Heart left ventricle (tissue), 13 donors: ENCODE results near the gene FAM200A.

Experiments used
- CTCF ChIP-seq, 12 donors: fragments of 200-600 bp; sonication (generic) in 4 of 12; IDR thresholded peaks; one replicate each; pipeline versions ENCODE4 v1.5.0 to v1.8.0; 2018 to 2022; ENCODE audit warnings: antibody characterized with exemption in 12 of 12, mild to moderate bottlenecking in 5 of 12
- POLR2A ChIP-seq, 2 donors: fragments of 450-650 bp; IDR thresholded peaks; one replicate each; pipeline ENCODE4 v1.6.1; 2017; ENCODE audit warnings: antibody characterized with exemption in 2 of 2, mild to moderate bottlenecking in 2 of 2, moderate library complexity in 2 of 2
- donor health status: ischemic (EF 13 %, LVEDD 7.1; RV severe dilation, severe dysfunction).
- donor health status: DM: no; HTN: yes; CAD: no.
- donor health status: DM: no; HTN: no; CAD: no.
- donor health status: ischemic (EF 25% LVEDD 6.9; RV normal size, moderate dysfunction).
- donor health status: ischemic (EF 25% LVEDD 5.7; RV mildly dilated, moderate dysfunction).
- donor health status: ischemic (EF 35%, LVEDD 5.7; RV mildly dilated, moderate dysfunction).
- donor health status: nonischemic (EF 11% LVEDD 7.7; RV severe dilation, severe dysfunction).
- donor health status: DM: yes; HTN: yes; CAD: no.
- donor health status: PGD.
- donor health status: ischemic (EF 29% LVEDD 5.4; RV normal size, mild dysfunction).
- donor health status: nonischemic (EF 23%, LVEDD 6.1; RV moderate dilation, normal function).

DNA sequence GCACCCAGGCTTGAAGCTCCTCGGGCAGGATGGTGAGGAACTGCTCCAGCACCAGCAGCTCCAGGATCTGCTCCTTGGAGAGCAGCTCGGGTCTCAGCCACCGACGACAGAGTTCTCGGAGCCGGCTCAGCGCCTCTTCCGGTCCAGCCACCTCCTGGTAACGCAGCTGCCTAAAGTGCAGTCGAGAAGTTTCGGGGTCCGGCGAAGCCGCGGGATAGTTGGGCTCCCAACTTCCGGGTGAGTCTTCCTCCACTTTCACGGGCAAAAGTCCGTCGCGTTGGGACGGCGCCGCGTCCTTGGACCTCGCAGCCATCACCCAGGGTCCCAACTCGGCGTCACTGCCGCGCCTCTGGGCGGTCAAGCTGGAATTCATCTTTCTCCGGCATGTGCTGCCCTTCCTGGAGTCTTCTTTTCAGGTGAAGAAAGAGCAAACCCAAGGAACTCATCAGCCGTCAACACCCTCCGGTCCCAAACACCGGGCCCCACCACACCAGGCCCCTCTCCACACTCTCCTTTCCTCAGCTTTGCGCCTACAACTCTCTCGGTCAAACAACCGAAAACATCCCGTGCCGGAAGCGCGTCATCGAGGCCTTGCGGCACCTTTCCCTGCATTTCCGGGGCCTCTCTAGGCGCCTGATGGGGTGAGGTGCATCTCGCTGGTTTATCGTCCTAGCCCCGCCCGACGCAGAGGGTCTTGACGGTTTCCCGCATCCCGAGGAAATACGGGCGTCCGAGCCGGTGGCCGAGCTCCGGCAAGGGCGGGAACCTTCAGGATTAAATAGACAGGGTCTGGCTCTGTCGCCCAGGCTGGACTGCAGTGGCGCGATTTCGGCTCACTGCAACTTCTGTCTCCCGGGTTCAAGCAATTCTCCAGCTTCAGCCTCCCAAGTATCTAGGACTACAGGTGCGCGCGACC is 51.9 kb downstream of the FAM200A start, which contains the start of gene ZNF394:
- TF ChIP-seq CTCF (IDR thresholded peaks at IDR 0.05): peak in 3 of 12 donors; percentile 2 to 6 (median 4)
- TF ChIP-seq POLR2A (IDR thresholded peaks at IDR 0.05): peak in 1 of 2 donors; percentile 57
